ENCODE data around the gene SLC28A1.

DNA sequence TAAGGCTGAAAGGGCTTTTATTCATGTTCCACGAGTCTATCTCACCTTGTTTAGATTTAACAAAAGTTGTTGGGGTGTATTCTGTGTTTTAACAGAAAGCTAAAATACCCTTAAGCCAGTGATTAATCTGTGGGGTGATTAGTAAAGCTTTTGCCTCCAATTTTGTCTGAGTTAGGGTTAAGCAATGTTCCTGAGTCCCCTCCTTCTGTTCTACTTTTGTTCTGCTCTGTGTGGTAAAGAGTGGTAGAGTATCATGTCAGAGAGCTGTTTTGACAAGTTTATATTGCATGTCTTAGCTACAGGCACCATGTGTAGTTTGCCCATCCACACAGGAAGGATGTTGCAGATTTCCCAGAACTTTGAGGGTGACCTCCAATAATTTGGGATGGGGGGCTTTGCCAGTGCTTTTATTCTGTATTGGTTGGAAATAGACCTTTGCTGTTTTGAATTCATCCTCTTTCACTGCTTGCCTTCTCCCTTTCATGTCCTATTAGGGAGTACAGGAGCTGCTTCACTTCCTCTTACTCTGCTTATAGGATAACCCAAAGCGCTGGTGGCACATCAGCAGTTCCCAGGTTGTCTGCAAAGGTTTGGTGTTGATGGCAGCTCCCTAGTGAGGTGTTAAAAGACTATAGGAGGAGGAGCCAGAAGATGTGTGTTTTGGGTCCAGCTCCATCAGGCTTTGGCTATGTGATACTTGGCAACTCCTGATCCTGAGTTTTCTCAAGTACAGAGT lies 104.6 kb downstream of the SLC28A1 start:
- TF ChIP-seq, protein P1, sequence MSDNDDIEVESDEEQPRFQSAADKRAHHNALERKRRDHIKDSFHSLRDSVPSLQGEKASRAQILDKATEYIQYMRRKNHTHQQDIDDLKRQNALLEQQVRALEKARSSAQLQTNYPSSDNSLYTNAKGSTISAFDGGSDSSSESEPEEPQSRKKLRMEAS (IDR thresholded peaks at IDR 0.05), result no peak
- TF ChIP-seq, protein P2, sequence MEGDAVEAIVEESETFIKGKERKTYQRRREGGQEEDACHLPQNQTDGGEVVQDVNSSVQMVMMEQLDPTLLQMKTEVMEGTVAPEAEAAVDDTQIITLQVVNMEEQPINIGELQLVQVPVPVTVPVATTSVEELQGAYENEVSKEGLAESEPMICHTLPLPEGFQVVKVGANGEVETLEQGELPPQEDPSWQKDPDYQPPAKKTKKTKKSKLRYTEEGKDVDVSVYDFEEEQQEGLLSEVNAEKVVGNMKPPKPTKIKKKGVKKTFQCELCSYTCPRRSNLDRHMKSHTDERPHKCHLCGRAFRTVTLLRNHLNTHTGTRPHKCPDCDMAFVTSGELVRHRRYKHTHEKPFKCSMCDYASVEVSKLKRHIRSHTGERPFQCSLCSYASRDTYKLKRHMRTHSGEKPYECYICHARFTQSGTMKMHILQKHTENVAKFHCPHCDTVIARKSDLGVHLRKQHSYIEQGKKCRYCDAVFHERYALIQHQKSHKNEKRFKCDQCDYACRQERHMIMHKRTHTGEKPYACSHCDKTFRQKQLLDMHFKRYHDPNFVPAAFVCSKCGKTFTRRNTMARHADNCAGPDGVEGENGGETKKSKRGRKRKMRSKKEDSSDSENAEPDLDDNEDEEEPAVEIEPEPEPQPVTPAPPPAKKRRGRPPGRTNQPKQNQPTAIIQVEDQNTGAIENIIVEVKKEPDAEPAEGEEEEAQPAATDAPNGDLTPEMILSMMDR (IDR thresholded peaks at IDR 0.05 in 2 of 3, conservative IDR thresholded peaks at IDR 0.05 in 1 of 3; ENCODE audit: borderline replicate concordance in 1 of 3, insufficient read depth in 1 of 3, low read depth in 2 of 3, low read length in 2 of 3), result no peak
- TF ChIP-seq TCF7L2 (IDR thresholded peaks at IDR 0.05; ENCODE audit: borderline replicate concordance, extremely low read depth, insufficient read depth, insufficient read length), result no peak
- TF ChIP-seq ZFX (IDR thresholded peaks at IDR 0.05), result no peak
- no peak for TF ChIP-seq FOSL1 (IDR thresholded peaks at IDR 0.05; ENCODE audit: low read depth)
- no peak for TF ChIP-seq SIN3A (IDR thresholded peaks at IDR 0.05; ENCODE audit: low read depth)
- no peak for TF ChIP-seq POLR2AphosphoS5 (IDR thresholded peaks at IDR 0.05; ENCODE audit: low read depth, low read length)
- no peak for TF ChIP-seq ZNF274 (IDR thresholded peaks at IDR 0.05; ENCODE audit: low read depth, low read length)
